Neural cell (in vitro differentiated cells): Measurements from ENCODE around the gene ENTPD1. TPM values are rescaled to one million over a fixed set of nuclear protein-coding genes. Genes with fewer than 3 reads are reported as not detected.
"Not testable (repeated sequence)": the region's sequence is repeated elsewhere in the genome, so short reads cannot be mapped to it uniquely, and the experiment has no call there.

Source experiments
- H2AFZ ChIP-seq: fragments of 200-600, 300-800 bp; sonication (generic), shearing (Covaris generic); 2 replicates; pipeline ENCODE4 v1.6.0; 2014; ENCODE audit warnings: low read depth, mild to moderate bottlenecking, antibody characterized with exemption, low read length, moderate library complexity
- H3F3A ChIP-seq: fragments of 200-600 bp; shearing (Covaris generic); 2 replicates; pipeline ENCODE4 v1.6.1; 2016; ENCODE audit warnings: mild to moderate bottlenecking, moderate library complexity, mixed read lengths, antibody characterized with exemption, low read length; ENCODE audit not compliant: insufficient read depth, poor library complexity, severe bottlenecking
- H3K27ac ChIP-seq: fragments of 200-600, 300-800 bp; sonication (generic), shearing (Covaris generic); 2 replicates; pipeline ENCODE4 v1.5.1; 2014; ENCODE audit warnings: mild to moderate bottlenecking, low read length, moderate library complexity
- H3K27me3 ChIP-seq: fragments of 300-800, 200-600 bp; sonication (generic), shearing (Covaris generic); 2 replicates; pipeline ENCODE4 v1.6.0; 2014; ENCODE audit warnings: mild to moderate bottlenecking, low read depth, low read length, moderate library complexity; ENCODE audit not compliant: insufficient read depth
- H3K36me3 ChIP-seq: fragments of 300-800, 200-600 bp; sonication (generic), shearing (Covaris generic); 2 replicates; pipeline ENCODE4 v1.5.1; 2014; ENCODE audit warnings: mild to moderate bottlenecking, antibody characterized with exemption, low read length, moderate library complexity; ENCODE audit not compliant: insufficient read depth
- H3K4me2 ChIP-seq: fragments of 300-800, 200-600 bp; sonication (generic), shearing (Covaris generic); 2 replicates; pipeline ENCODE4 v1.6.0; 2014; ENCODE audit warnings: mild to moderate bottlenecking, low read length
- H3K4me3 ChIP-seq: fragments of 300-800, 200-600 bp; sonication (generic), shearing (Covaris generic); 2 replicates; pipeline ENCODE4 v1.5.1; 2014; ENCODE audit warnings: mild to moderate bottlenecking, low read length, moderate library complexity
- H3K79me2 ChIP-seq: fragments of 200-600 bp; shearing (Covaris generic); replicated peaks from 2 replicates; pipeline ENCODE4 v1.6.0; 2014; ENCODE audit warnings: mild to moderate bottlenecking, low read length, moderate library complexity; ENCODE audit not compliant: insufficient read depth
- H3K9ac ChIP-seq: fragments of 300-800, 200-600 bp; sonication (generic), shearing (Covaris generic); 2 replicates; pipeline ENCODE4 v1.6.1; 2016; ENCODE audit warnings: mild to moderate bottlenecking, low read length, mixed read lengths
- H3K9me2 ChIP-seq: fragments of 200-600 bp; shearing (Covaris generic); 2 replicates; pipeline ENCODE4 v1.6.1; 2016; ENCODE audit warnings: mild to moderate bottlenecking, low read length, mixed read lengths; ENCODE audit not compliant: insufficient read depth
- H3K9me3 ChIP-seq: fragments of 200-600, 300-800 bp; sonication (generic), shearing (Covaris generic); 2 replicates; pipeline ENCODE4 v1.6.1; 2016; ENCODE audit warnings: mild to moderate bottlenecking, mixed run types, low read length, moderate library complexity, mixed read lengths
- H4K20me1 ChIP-seq: fragments of 200-600 bp; shearing (Covaris generic); 2 replicates; pipeline ENCODE4 v1.6.1; 2016; ENCODE audit warnings: mild to moderate bottlenecking, mixed run types; ENCODE audit not compliant: insufficient read depth
- CTCF ChIP-seq: fragments of 450-650 bp; IDR thresholded peaks from 2 replicates; pipeline ENCODE4 v1.5.1; 2014; ENCODE audit warnings: antibody characterized with exemption, mild to moderate bottlenecking, moderate library complexity; ENCODE audit not compliant: poor library complexity, severe bottlenecking
- EZH2 ChIP-seq: fragments of 200-600, 300-800 bp; shearing (Covaris generic), sonication (generic); IDR thresholded peaks from 2 replicates; pipeline ENCODE4 v1.6.1; 2014; ENCODE audit warnings: antibody characterized with exemption, low read length, borderline replicate concordance, mild to moderate bottlenecking; ENCODE audit not compliant: insufficient read depth, poor library complexity, severe bottlenecking
- MXI1 ChIP-seq: fragments of 450-650 bp; conservative IDR thresholded peaks from 2 replicates; pipeline ENCODE4 v1.6.1; 2014; ENCODE audit warnings: antibody characterized with exemption, mild to moderate bottlenecking; ENCODE audit not compliant: poor library complexity, severe bottlenecking
- POLR2AphosphoS5 ChIP-seq: IDR thresholded peaks from 2 replicates; pipeline ENCODE4 v1.6.1; 2012
- RAD21 ChIP-seq: fragments of 450-650 bp; conservative IDR thresholded peaks from 2 replicates; pipeline ENCODE4 v1.6.1; 2014; ENCODE audit warnings: antibody characterized with exemption, mild to moderate bottlenecking, moderate library complexity
- REST ChIP-seq: IDR thresholded peaks from 2 replicates; pipeline ENCODE4 v1.6.1; 2012; ENCODE audit warnings: borderline replicate concordance
- SMC3 ChIP-seq: fragments of 450-650 bp; conservative IDR thresholded peaks from 2 replicates; pipeline ENCODE4 v1.6.1; 2014; ENCODE audit warnings: antibody characterized with exemption, mild to moderate bottlenecking, moderate library complexity; ENCODE audit not compliant: poor library complexity
- TAF1 ChIP-seq: IDR thresholded peaks from 2 replicates; pipeline ENCODE4 v1.6.1; 2012; ENCODE audit warnings: low read depth
- polyA plus RNA-seq: library from polyadenylated mRNA; depleted of rRNA; stranded (reverse); fragments of >200 nt; gene quantifications from 2 replicates; pipeline ENCODE4 v1.2.3, GENCODE V29; 2014

The ENTPD1 gene
- polyA plus RNA-seq, 1 donor from 2014 or later, result 0.57 TPM

GRCh38 chr10:95730233-95730632 is 25.7 kb upstream of the ENTPD1 start:
- no peaks in the 10 kb centered on the region for H4K20me1 ChIP-seq
- no peaks in the 10 kb centered on the region for H3F3A ChIP-seq
- no peak overlapping the region for H2AFZ ChIP-seq
- no peak overlapping the region for H3K9ac ChIP-seq
- no peaks in the 10 kb centered on the region for H3K9me3 ChIP-seq
- H3K27me3 ChIP-seq, result no peaks in the 10 kb centered on the region
- H3K9me2 ChIP-seq, result no peaks in the 10 kb centered on the region
- no peak overlapping the region for H3K4me3 ChIP-seq
- H3K4me2 ChIP-seq, result no peak overlapping the region
- H3K27ac ChIP-seq, result no peak overlapping the region
- TF ChIP-seq TAF1 (no peak), POLR2AphosphoS5 (no peak), SMC3 (no peak), REST (no peak), MXI1 (no peak)
- no peaks in the 10 kb centered on the region for H3K36me3 ChIP-seq
- no peaks in the 10 kb centered on the region for H3K79me2 ChIP-seq

GRCh38 chr10:95732907-95733306 is 23.1 kb upstream of the ENTPD1 start:
- H3K27ac ChIP-seq, H3K4me2 ChIP-seq, H3K27me3 ChIP-seq, H2AFZ ChIP-seq, H3F3A ChIP-seq, H3K9ac ChIP-seq, H3K9me2 ChIP-seq, H4K20me1 ChIP-seq, H3K4me3 ChIP-seq, H3K36me3 ChIP-seq, H3K79me2 ChIP-seq, H3K9me3 ChIP-seq: not testable (repeated sequence)

GRCh38 chr10:95739056-95739455 is 16.9 kb upstream of the ENTPD1 start:
- H3K9me2 ChIP-seq, result no peaks in the 10 kb centered on the region
- H3K4me2 ChIP-seq, result no peak overlapping the region
- no peaks in the 10 kb centered on the region for H3K36me3 ChIP-seq
- H3K9me3 ChIP-seq, result no peaks in the 10 kb centered on the region
- no peaks in the 10 kb centered on the region for H3F3A ChIP-seq
- TF ChIP-seq CTCF (no peak), MXI1 (no peak), TAF1 (no peak), SMC3 (no peak), REST (no peak), RAD21 (no peak), POLR2AphosphoS5 (no peak), EZH2 (no peak)
- H2AFZ ChIP-seq, result no peak overlapping the region
- H4K20me1 ChIP-seq, result no peaks in the 10 kb centered on the region
- H3K4me3 ChIP-seq, result no peak overlapping the region
- no peaks in the 10 kb centered on the region for H3K27me3 ChIP-seq
- H3K27ac ChIP-seq, result no peak overlapping the region
- no peak overlapping the region for H3K9ac ChIP-seq
- H3K79me2 ChIP-seq, result no peaks in the 10 kb centered on the region
